ENCODE data around the gene SLIT3.

DNA sequence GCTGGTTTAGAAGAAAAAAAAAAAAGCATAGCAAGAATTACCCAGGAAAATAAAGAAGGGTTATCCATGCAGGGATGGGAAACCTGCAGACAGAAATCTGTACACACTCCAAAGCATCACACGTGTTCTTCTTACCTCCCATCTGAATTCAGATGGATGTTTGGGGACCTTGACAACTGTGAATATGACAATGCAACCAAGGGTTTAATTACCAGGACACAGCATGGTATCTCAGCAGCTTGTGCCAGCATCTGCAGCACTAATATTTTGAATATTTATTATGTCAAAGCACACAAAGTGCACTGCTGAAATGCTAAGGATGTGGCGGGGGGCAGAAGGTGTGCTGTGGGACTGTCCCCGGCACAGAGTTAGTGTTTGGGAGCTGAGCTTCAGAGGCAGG, 47.9 kb downstream of the SLIT3 start:
- no peak for TF ChIP-seq POLR2AphosphoS5 (IDR thresholded peaks at IDR 0.05; ENCODE audit: low read depth, low read length)
- no peak for TF ChIP-seq EZH2 (IDR thresholded peaks at IDR 0.05)
- TF ChIP-seq, protein P1, sequence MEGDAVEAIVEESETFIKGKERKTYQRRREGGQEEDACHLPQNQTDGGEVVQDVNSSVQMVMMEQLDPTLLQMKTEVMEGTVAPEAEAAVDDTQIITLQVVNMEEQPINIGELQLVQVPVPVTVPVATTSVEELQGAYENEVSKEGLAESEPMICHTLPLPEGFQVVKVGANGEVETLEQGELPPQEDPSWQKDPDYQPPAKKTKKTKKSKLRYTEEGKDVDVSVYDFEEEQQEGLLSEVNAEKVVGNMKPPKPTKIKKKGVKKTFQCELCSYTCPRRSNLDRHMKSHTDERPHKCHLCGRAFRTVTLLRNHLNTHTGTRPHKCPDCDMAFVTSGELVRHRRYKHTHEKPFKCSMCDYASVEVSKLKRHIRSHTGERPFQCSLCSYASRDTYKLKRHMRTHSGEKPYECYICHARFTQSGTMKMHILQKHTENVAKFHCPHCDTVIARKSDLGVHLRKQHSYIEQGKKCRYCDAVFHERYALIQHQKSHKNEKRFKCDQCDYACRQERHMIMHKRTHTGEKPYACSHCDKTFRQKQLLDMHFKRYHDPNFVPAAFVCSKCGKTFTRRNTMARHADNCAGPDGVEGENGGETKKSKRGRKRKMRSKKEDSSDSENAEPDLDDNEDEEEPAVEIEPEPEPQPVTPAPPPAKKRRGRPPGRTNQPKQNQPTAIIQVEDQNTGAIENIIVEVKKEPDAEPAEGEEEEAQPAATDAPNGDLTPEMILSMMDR (IDR thresholded peaks at IDR 0.05 in 2 of 3, conservative IDR thresholded peaks at IDR 0.05 in 1 of 3; ENCODE audit: borderline replicate concordance in 1 of 3, insufficient read depth in 1 of 3, low read depth in 2 of 3, low read length in 2 of 3), result no peak

Measured in HCT116 (cell line).